ENCODE measurements around the gene ARHGEF11.

ARHGEF11 gene

GRCh38 chr1:156901590-156901900, 144.0 kb downstream of the ARHGEF11 start:
- no peak overlapping the region for H3K4me2 ChIP-seq (ENCODE audit: insufficient read depth, low read length)
- no peak overlapping the region for H3K4me3 ChIP-seq (ENCODE audit: low read depth in 1 of 2, low read length in 2 of 2)
- no peaks in the 10 kb centered on the region for H3K79me2 ChIP-seq (ENCODE audit: insufficient read depth, low read length)
- no peak overlapping the region for H2AFZ ChIP-seq (ENCODE audit: low read depth, low read length)
- no peak overlapping the region for H3K9ac ChIP-seq (ENCODE audit: low read depth, low read length)
- H3K9me3 ChIP-seq (ENCODE audit: insufficient read depth, low read length, severe bottlenecking), result no peaks in the 10 kb centered on the region
- no peaks in the 10 kb centered on the region for H4K20me1 ChIP-seq (ENCODE audit: insufficient read depth, low read length)
- no peaks in the 10 kb centered on the region for H3K36me3 ChIP-seq (ENCODE audit: insufficient read depth, low read length)
- no peak for TF ChIP-seq EZH2 (IDR thresholded peaks at IDR 0.05; ENCODE audit: borderline replicate concordance, low read depth, low read length, severe bottlenecking)
- ATAC-seq (ENCODE audit: insufficient read depth, low read depth), result no peak
- DNase-seq, result no peak
- peaks cover 21% of the 10 kb centered on the region for H3K27me3 ChIP-seq (ENCODE audit: insufficient read depth, low read length, poor library complexity)
- no peak overlapping the region for H3K27ac ChIP-seq (ENCODE audit: low read length)
- no peaks in the 10 kb centered on the region for H3K4me1 ChIP-seq (ENCODE audit: insufficient read depth, low read length)

- Histone ChIP-seq H4K20me1 (ENCODE audit: insufficient read depth, low read length) (no peaks in the 10 kb centered on the region), H3K9me3 (ENCODE audit: insufficient read depth, low read length, severe bottlenecking) (no peaks in the 10 kb centered on the region), H3K27me3 (ENCODE audit: insufficient read depth, low read length, poor library complexity) (peaks cover 21% of the 10 kb centered on the region), H3K27ac (ENCODE audit: low read length) (no peak overlapping the region), H3K4me1 (ENCODE audit: insufficient read depth, low read length) (no peaks in the 10 kb centered on the region), H2AFZ (ENCODE audit: low read depth, low read length) (no peak overlapping the region), H3K4me2 (ENCODE audit: insufficient read depth, low read length) (no peak overlapping the region), H3K79me2 (ENCODE audit: insufficient read depth, low read length) (no peaks in the 10 kb centered on the region), H3K9ac (ENCODE audit: low read depth, low read length) (no peak overlapping the region), H3K4me3 (ENCODE audit: low read depth in 1 of 2, low read length in 2 of 2) (no peak overlapping the region), H3K36me3 (ENCODE audit: insufficient read depth, low read length) (no peaks in the 10 kb centered on the region)
- no peak for DNase-seq
- TF ChIP-seq CTCF (IDR thresholded peaks at IDR 0.05; ENCODE audit: borderline replicate concordance, extremely low read depth, low read length, poor library complexity, severe bottlenecking) (no peak), EZH2 (IDR thresholded peaks at IDR 0.05; ENCODE audit: borderline replicate concordance, low read depth, low read length, severe bottlenecking) (no peak)
- no peak for ATAC-seq (ENCODE audit: insufficient read depth, low read depth)
Observed at GRCh38 chr1:156900896-156901589, 144.5 kb downstream of the ARHGEF11 start.

GRCh38 chr1:156899956-156900718, 145.4 kb downstream of the ARHGEF11 start:
- H3K4me2 ChIP-seq (ENCODE audit: insufficient read depth, low read length), result no peak overlapping the region
- no peaks in the 10 kb centered on the region for H3K79me2 ChIP-seq (ENCODE audit: insufficient read depth, low read length)
- TF ChIP-seq CTCF (IDR thresholded peaks at IDR 0.05; ENCODE audit: borderline replicate concordance, extremely low read depth, low read length, poor library complexity, severe bottlenecking), result no peak
- no peak for TF ChIP-seq EZH2 (IDR thresholded peaks at IDR 0.05; ENCODE audit: borderline replicate concordance, low read depth, low read length, severe bottlenecking)
- DNase-seq (no peak), ATAC-seq (ENCODE audit: insufficient read depth, low read depth) (no peak)
- H3K4me1 ChIP-seq (ENCODE audit: insufficient read depth, low read length), result no peaks in the 10 kb centered on the region
- H2AFZ ChIP-seq (ENCODE audit: low read depth, low read length), result no peak overlapping the region
- H3K27ac ChIP-seq (ENCODE audit: low read length), result no peak overlapping the region
- no peak overlapping the region for H3K4me3 ChIP-seq (ENCODE audit: low read depth in 1 of 2, low read length in 2 of 2)
- H3K9me3 ChIP-seq (ENCODE audit: insufficient read depth, low read length, severe bottlenecking), result no peaks in the 10 kb centered on the region
- no peak overlapping the region for H3K9ac ChIP-seq (ENCODE audit: low read depth, low read length)
- peaks cover 20% of the 10 kb centered on the region for H3K27me3 ChIP-seq (ENCODE audit: insufficient read depth, low read length, poor library complexity)
- no peaks in the 10 kb centered on the region for H4K20me1 ChIP-seq (ENCODE audit: insufficient read depth, low read length)
- H3K36me3 ChIP-seq (ENCODE audit: insufficient read depth, low read length), result no peaks in the 10 kb centered on the region

GRCh38 chr1:156898971-156899664, 146.4 kb downstream of the ARHGEF11 start:
- H3K4me3 ChIP-seq (ENCODE audit: low read depth in 1 of 2, low read length in 2 of 2), result no peak overlapping the region
- no peak overlapping the region for H3K27ac ChIP-seq (ENCODE audit: low read length)
- H3K36me3 ChIP-seq (ENCODE audit: insufficient read depth, low read length), result no peaks in the 10 kb centered on the region
- TF ChIP-seq CTCF (IDR thresholded peaks at IDR 0.05; ENCODE audit: borderline replicate concordance, extremely low read depth, low read length, poor library complexity, severe bottlenecking) (no peak), EZH2 (IDR thresholded peaks at IDR 0.05; ENCODE audit: borderline replicate concordance, low read depth, low read length, severe bottlenecking) (no peak)
- DNase-seq, result no peak
- no peak overlapping the region for H2AFZ ChIP-seq (ENCODE audit: low read depth, low read length)
- H3K27me3 ChIP-seq (ENCODE audit: insufficient read depth, low read length, poor library complexity), result peaks cover 13% of the 10 kb centered on the region
- no peaks in the 10 kb centered on the region for H3K79me2 ChIP-seq (ENCODE audit: insufficient read depth, low read length)
- H3K4me2 ChIP-seq (ENCODE audit: insufficient read depth, low read length), result no peak overlapping the region
- ATAC-seq (ENCODE audit: insufficient read depth, low read depth), result no peak
- H3K4me1 ChIP-seq (ENCODE audit: insufficient read depth, low read length), result no peaks in the 10 kb centered on the region
- no peak overlapping the region for H3K9ac ChIP-seq (ENCODE audit: low read depth, low read length)
- H3K9me3 ChIP-seq (ENCODE audit: insufficient read depth, low read length, severe bottlenecking), result no peaks in the 10 kb centered on the region
- H4K20me1 ChIP-seq (ENCODE audit: insufficient read depth, low read length), result no peaks in the 10 kb centered on the region

Measured in DND-41 (cell line).